Tongue (tissue), 2 donors: Measurements from ENCODE around the gene GTF2H4. TPM values are rescaled to one million over a fixed set of nuclear protein-coding genes. Genes with fewer than 3 reads are reported as not detected.

ENCODE experiments used
- DNase-seq: peaks from one replicate; pipeline ENCODE4 v3.0.0-alpha.2; 2015
- total RNA-seq: library from RNA; depleted of rRNA; stranded (reverse); fragments of >200 nt; gene quantifications from one replicate; pipeline ENCODE4 v1.2.3, GENCODE V29; 2014

Gene GTF2H4
- total RNA-seq, 1 donor from 2014 or later: 19.9 TPM

DNA sequence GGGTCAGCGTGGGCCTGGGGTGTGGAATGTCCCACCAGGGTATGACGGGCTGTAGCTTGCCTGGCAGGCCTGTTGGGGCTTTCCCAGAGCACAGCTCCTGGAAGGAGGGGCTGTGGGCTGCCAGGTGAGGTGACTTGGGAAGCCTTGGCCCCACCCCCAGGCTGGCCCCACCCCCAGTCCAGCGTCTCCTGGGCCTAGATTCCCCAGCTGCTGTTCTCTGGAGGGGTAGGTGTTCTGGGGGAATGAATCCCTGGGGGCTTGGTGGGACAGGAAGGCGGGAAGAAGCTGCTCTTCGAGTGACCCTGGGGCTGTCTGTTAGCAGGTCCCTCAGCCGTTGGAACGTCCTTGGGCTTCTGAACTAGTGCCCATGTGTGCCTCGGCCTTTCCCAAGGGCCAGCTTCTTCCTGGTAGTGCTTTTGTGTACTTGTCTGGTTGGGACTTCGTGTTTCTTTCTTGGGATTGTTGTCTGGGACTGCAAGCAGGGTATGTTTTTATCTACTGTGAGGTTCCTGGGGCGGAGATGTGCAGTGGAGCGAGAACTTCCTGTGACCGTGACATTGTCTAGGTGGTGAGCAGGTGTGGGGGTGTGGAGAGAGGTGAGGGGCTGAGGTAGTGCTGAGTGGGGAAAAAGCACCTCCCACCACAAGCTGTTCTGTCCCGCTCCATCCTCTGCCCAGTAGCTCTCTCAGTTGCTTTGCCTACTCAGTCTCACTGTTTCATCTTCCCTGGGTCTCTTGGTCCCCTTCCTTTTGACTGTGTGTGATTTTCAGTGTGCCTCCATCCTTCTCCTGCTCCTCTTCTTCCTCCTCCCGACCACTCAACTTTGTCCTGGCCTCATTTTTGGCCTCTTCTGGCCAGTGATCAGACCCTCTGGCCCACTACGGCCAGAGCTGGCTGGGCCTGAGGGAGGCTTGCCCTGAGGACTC is 25.0 kb upstream of the GTF2H4 start:
- peak; percentile 74 for DNase-seq

DNA sequence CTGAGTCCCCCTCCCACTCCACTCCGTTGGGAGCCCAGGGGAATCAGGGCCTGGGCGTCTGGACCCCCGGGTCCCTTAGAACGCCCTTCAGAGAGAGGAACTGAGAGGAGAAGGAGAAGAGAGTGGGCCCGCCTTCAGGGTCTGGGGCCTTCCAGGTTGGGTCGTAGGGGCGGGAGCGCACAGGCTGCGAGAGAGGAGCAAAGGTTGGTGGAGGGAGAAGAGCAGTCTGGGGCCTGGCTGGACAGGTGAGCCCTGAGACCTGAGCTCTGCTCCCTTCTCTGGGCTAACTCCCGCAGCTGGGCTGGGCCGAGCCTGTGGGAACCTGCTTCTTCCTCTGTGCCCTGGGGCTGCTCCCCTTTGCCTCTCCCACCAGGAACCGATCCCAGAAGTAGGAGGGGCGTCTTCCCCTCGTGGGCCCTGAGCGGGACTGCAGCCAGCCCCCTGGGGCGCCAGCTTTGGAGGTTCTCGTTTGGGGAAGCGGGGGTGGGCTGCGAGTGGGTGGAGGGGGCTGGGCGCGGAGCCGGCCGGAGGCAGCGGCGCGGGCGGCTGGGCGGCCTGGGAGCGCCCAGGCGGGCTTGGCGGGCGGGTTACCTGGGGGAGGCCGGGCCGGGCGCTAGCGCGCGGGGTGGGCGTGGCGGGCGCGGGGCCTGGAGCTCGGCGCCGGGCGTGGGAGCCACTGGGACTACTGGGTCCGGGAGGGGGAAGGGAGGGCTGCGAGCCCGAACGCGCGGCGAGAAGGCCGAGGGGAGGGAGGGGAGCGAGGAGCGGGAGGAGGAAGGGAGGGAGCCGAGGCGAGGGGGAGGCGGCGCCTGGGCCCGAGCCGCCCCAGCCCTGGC is 24.1 kb upstream of the GTF2H4 start, which contains the start of gene DDR1:
TSS of gene DDR1 (plus strand) at position 835 of the 836 bp plus-strand sequence. CDS start 4,211 bp downstream, outside the sequence.
- DNase-seq: peak; percentile 85

DNA sequence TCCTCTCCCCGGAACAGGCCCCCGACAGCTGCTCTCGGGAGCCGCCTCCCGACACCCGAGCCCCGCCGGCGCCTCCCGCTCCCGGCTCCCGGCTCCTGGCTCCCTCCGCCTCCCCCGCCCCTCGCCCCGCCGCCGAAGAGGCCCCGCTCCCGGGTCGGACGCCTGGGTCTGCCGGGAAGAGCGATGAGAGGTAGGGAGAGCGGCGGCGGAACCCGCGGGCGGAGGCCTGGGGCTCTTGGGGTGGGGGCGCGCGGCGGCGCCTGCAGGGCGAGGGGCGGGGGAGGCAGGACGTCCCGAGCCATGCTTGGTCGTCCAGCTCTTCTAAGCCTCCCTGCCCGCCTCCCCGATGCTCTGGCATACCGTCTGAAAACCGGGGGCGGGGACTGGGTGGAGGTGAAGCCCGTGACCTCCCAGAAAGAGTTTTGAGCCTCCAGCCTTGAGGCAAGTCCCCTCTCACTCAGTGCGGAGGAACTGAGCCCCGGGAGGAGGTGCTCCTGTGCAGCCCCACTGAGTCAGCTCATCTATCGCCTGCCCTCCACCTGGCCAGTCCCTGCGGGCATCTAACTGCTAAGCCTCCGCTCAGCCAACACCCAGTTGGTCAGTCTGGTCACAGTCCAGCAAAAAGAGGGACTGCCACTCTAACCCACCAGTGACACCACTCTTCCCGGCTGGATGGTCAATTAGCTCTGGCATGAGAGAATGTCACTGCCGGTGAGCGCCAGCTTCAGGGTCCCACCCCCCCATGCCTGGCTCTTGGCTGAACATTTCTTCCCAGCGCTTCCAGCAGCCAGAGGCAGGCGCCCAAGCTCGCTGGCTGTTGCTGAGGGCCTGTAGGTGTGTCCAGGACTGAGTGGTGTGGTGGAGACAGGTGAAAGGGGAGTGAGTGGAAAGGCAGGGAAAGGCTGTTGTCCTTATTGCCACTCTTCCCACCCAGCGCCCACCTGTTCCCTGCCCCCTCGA is 23.2 kb upstream of the GTF2H4 start:
- DNase-seq: peak; percentile 95

DNA sequence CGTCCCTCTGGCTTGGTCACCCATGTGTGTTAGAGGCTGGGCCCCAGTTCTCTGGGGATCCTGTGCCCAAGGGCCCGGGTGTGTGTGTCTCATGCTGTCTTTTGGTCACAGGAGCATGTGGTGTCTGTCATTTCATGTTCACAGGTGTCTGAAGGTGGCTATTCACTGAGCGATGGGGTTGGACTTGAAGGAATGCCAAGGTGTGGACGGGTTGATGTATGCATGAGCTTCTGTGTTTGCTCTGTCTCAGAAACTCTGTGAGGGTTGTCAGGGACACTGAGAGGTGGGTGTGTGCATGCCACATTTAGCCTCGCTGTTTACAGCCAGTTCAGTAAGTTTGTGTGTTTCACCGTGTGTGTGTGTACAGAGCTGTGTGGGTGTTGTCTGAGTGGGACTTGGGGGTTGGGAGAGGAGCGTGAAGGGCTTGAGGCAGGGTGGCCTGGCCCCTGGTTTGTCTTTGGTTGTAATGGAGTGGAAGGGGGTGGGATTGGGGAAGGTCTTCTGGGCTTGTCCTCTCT is 22.5 kb upstream of the GTF2H4 start:
- peak; percentile 77 for DNase-seq

DNA sequence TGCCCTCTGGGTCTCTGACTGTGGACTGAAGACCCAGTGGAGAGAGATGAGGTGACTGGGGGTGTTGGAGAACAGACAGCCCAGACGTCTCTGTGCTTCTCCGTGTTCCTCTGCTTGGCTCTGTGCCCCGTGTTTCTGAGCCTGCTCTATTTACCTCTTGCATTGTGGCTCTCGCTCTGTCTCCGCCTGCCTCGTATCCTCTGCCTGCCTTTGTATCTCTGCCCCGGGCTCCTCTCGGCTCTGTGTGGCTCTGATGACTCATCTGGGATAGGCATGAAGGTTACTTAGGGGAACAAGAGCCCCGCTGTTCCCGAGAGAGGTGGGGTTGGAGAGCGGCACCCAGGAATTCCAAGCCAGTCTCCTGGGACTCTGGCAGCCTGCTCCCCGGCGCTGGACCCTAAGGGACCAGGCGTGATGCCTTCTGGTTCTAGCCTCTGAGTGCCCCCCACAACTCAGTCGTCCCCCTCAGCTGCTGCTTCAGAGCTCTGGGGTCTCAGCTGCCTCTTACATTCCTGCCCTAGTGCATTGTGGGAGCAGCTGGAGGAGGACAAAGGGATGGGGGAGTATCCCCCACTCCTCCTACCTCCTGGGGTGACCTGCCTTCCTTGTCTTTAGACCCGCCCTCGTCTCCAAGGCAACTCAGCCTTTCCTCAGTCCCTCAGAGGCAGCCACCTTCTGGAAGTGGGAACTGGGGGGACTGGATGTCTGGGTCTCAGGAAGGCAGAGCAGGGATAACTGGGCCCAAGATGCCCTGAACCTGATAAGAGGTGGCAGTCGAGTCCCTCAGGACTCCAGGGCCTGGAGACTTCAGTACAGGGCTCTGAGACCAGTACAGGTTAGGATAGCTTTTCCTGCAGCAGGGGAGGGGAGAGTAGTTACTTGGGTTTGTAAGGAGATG is 21.8 kb upstream of the GTF2H4 start:
- peak; percentile 85 for DNase-seq

DNA sequence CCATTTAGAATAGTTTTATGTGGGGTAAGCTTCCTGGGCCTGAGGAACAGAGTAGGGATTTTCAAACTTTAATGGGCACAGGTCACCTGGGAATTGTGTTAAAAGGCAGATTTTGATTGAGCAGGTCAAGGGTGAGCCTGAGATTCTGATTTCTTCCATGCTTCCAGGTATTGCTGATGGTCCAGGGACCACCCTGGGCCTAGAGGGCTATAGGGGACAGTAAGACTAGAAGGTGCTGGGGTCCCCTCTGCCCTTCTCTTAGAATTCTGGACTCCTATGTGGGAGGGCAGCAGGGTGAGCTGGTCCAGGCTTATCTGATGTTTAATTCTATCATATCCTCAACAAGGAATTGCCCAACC is 21.1 kb upstream of the GTF2H4 start:
- no peak for DNase-seq

DNA sequence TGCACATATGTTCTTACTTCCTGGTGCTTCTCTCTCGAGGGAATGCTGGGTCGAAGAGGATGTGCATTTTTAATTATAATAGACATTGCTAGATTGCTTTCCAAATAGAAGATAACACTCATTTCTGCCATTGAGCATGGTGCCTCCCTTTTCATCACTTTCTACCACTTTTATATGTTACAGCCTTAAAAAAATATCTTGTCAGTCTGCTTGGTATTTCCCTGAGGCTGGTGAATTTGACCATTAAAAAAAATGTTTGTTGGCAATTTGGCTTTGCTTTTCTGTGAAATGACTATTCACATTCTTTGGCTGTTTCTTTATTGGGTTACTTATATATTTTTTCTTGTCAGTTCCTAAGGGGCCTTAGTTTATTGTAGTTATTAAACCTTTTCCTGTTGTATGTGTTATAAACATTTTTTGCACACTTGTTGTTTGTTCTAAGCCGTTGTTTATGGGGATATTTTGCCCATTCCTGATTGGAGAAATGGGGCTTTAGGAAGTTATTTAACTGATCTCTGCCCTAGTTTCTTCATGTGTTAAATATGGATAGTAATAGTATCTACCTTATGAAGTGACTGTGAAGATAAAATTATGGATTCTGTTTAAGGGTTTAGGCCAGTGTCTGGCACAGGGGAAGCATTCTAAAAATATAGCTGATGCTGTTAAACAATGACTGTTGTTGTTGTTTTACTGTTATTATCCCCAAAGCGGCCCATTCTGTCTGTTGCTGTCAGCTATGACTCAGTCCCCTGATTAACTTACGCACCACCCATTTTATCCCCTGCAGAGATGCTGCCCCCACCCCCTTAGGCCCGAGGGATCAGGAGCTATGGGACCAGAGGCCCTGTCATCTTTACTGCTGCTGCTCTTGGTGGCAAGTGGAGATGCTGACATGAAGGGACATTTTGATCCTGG is 19.8 kb upstream of the GTF2H4 start:
- DNase-seq: no peak

DNA sequence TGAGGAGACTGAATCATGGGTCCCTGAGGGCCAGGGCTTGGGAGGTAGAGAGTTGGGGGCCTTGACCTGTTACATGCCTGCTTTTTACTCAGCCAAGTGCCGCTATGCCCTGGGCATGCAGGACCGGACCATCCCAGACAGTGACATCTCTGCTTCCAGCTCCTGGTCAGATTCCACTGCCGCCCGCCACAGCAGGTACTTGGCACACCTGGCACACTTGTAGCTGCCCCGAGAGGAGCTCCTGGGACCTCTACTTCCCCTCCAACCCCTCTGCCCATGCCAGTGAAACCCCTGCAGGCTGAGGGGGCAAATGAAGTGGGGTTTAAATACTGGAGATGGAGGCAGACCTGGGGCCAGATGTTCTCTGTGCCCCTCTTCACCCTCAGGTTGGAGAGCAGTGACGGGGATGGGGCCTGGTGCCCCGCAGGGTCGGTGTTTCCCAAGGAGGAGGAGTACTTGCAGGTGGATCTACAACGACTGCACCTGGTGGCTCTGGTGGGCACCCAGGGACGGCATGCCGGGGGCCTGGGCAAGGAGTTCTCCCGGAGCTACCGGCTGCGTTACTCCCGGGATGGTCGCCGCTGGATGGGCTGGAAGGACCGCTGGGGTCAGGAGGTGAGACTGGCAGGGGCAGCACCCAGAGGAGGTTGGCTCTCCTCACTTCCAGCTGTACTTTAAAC is 19.1 kb upstream of the GTF2H4 start:
- no peak for DNase-seq

DNA sequence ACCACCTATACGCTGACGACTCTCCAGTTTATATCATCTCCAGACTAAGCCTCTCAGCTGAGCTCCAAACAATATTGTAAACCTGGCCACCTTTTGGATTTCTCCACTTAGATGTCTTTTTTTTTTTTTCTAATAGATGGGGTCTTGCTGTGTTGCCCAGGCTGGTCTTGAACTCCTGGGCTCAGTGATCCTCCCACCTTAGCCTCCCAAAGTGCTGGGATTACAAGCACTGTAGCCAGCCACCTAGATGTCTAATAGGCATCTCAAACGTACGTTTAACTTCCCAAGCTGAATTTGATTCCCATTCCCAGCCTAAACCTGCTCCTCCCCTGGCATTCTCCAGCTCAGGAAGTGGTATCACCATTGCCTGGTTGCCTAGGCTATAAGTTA is 18.5 kb upstream of the GTF2H4 start:
- no peak for DNase-seq

DNA sequence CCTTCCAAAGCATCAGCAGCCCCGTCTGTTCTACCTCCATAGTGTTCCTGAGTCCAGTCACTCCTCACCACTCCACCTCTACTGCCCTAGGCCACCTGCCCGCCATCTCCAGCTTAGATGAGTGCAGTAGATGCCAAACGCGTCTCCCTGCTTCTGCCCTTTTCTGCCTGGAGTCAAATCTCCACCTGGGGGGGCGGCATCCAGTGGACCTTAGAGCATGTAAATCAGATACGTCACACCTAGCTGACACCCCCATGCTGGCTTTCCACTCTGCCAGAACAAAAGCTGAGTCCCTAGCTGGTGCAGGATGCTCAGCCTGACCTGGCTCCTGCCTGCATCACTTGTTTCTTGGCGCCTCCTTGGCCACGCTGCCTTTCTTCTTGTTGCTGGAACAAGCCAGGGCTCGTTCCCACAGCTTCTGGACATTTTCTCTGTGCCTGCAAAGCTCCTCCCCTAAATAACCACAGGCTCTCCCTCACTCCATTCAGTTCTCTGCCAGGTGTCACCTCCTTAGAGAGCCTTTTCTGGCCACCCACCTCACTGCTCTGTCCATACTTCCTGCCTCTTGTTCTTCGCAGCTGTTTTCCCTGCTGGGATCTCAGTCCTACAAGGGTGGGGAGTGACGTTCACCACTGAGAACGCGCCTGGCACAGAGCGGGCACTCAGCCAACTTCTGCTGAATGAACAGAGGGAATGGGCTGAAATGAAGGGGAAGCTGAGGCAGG is 17.9 kb upstream of the GTF2H4 start:
- peak; percentile 54 for DNase-seq

DNA sequence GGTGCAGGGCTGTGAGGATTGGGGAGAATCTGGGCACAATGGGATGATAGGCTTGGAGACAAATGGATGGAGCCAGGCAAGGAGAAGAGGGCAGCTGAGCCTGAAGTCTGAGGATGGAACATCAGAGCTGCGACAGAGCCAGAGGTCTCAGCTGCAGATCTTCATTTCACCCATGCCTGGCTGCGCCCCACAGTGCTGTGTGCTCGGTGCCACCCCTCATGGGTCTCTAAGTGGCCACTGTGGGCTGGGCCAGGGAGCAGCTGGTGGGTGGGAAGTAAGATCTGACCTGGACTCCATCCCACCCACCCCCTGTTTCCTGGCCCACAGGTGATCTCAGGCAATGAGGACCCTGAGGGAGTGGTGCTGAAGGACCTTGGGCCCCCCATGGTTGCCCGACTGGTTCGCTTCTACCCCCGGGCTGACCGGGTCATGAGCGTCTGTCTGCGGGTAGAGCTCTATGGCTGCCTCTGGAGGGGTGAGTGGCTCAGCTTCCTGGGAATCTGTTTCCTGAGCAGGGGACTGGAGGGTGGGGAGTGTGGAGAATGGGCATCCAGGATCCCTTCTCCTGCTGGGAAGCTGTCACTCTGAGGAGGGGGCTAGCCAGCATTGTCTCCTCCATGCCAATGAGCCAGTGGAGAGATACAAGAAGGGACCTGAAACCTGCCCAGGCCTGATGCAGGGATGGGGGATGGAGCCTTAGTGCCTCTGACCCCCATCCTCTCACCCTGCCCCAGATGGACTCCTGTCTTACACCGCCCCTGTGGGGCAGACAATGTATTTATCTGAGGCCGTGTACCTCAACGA is 17.2 kb upstream of the GTF2H4 start:
- DNase-seq: no peak

DNA sequence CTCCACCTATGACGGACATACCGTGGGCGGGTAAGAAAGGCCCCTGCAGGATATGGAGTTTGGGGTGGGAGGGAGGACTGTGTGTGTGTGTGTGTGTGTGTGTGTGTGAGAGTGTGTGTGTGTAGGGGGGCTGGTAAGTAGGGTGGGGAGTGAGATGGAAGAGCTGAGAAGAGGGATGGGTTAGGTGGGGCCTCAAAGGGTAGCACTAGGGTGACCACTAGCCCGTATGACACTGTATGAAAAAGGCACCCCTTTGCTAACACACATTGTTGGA is 16.6 kb upstream of the GTF2H4 start:
- no peak for DNase-seq

DNA sequence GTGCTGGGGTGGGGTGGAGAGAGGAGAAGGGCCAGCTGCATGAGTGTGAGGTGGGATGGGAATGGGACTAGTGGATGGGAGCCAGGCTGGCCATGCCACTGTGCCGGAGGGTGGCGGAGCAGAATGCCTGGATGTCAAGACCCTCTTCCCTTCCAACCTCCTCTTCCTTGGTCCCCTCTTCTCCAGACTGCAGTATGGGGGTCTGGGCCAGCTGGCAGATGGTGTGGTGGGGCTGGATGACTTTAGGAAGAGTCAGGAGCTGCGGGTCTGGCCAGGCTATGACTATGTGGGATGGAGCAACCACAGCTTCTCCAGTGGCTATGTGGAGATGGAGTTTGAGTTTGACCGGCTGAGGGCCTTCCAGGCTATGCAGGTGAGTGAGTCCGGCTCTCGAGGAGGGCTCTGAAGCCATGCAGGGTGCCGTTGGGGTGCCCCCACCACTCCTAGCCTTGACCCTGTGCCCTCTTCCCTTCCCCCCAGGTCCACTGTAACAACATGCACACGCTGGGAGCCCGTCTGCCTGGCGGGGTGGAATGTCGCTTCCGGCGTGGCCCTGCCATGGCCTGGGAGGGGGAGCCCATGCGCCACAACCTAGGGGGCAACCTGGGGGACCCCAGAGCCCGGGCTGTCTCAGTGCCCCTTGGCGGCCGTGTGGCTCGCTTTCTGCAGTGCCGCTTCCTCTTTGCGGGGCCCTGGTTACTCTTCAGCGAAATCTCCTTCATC is 16.0 kb upstream of the GTF2H4 start:
- no peak for DNase-seq

DNA sequence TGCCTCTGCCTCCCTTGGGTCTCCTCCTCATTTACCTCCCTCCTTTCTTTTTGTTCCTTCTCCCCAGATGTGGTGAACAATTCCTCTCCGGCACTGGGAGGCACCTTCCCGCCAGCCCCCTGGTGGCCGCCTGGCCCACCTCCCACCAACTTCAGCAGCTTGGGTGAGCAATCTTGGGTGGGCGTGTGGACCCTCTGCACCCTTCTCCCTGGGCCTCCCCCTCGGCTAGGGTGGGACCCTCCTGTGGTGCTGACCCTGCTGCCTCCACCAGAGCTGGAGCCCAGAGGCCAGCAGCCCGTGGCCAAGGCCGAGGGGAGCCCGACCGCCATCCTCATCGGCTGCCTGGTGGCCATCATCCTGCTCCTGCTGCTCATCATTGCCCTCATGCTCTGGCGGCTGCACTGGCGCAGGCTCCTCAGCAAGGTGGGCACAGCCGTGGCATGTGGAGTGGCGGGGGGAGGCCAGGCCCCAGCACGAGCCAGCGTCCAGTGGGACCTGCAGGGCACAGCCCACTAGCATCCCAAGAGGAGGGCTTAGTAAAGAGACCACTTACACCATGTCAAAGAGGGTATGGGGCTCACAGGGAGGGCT is 14.9 kb upstream of the GTF2H4 start:
- DNase-seq: no peak

DNA sequence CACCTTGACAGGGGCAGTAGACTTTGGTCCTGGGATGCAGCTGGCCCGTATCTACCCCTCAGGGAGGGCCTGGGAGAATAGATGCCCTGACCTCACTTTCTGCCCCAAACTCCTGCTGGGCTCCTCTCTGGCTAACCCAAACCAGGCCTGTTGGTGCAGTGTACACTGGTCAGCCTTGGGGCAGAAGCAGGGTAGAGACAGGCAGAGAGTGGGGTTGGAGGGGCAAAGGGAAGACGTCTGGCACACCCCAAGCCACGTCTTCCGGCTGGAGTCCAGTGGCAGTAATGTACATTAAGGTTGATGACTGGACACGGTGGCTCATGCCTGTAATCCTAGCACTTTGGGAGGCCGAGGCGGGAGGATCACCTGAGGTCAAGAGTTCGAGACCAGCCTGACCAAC is 14.3 kb upstream of the GTF2H4 start:
- no peak for DNase-seq

DNA sequence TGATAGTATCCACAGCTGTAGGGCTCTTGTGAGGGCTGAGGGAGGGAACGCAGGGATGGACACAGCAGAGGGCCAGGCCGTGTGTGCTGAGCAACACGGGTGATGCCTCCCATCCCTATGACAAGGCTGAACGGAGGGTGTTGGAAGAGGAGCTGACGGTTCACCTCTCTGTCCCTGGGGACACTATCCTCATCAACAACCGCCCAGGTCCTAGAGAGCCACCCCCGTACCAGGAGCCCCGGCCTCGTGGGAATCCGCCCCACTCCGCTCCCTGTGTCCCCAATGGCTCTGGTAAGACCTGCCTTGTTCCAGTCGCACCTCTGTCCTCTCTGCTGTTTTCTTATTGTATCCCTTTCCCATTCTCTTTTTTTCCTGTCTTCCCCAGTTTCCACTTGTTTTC is 13.6 kb upstream of the GTF2H4 start:
- no peak for DNase-seq

DNA sequence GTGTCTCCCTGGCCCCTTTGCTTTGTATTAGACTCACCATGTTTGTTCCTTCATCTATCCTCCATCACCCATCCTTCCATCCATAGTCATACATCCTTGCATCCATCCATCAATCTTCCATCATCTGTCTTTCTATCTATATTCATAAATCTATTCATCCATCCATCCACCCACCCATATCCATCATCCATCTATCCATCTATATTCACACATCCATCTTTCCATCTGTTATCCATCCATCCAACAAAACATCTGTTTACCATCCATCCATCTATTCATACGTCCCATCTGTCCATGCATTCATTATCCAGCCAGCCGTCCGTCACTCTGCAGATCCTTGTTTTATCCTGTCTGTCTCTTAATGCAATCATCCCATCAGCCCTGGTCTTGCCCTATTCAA is 13.1 kb upstream of the GTF2H4 start:
- no peak for DNase-seq
